GM21619 (cell line): ENCODE measurements around the gene CRAMP1.

Experiments used
- ATAC-seq: cut with Tn5 transposase; IDR thresholded peaks from one replicate; pipeline ENCODE4 v1.9.1; 2021; ENCODE audit not compliant: unreplicated experiment

CRAMP1 gene

DNA sequence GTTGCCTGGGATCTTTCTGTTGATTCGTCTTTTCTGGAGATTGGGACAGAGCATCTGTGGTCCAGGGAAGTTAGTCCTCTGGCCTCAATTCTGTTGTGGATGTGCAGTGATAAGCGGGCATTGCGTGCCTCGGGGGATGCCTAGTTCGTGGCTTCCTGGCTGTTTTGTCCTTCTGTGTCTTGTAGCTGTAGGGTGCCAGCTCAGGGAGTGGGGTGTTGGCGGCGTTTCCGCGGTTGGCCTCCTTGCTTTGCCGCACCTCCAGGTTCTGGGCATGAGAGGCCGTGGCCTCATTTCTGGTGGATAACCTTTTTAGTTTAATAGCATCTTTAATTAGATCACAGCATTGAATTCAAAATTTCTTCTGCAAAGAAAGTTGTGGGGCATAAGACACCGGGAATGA is 64.5 kb downstream of the CRAMP1 start:
- no peak for ATAC-seq

GRCh38 chr16:1677339-1677738 is 65.2 kb downstream of the CRAMP1 start:
- no peak for ATAC-seq

- peak; percentile 94 for ATAC-seq
Measured at GRCh38 chr16:1677942-1678499, 65.9 kb downstream of the CRAMP1 start, which contains the start of gene JPT2. TSS of gene JPT2 (plus strand) at chr16:1678279. CDS start at chr16:1678313, 34 bp downstream.

GRCh38 chr16:1678500-1679098 is 66.4 kb downstream of the CRAMP1 start:
- peak; percentile 5 for ATAC-seq

GRCh38 chr16:1680361-1680760 is 68.2 kb downstream of the CRAMP1 start:
- ATAC-seq, result no peak

- ATAC-seq, result no peak
Measured at GRCh38 chr16:1681032-1681431, 68.9 kb downstream of the CRAMP1 start.

DNA sequence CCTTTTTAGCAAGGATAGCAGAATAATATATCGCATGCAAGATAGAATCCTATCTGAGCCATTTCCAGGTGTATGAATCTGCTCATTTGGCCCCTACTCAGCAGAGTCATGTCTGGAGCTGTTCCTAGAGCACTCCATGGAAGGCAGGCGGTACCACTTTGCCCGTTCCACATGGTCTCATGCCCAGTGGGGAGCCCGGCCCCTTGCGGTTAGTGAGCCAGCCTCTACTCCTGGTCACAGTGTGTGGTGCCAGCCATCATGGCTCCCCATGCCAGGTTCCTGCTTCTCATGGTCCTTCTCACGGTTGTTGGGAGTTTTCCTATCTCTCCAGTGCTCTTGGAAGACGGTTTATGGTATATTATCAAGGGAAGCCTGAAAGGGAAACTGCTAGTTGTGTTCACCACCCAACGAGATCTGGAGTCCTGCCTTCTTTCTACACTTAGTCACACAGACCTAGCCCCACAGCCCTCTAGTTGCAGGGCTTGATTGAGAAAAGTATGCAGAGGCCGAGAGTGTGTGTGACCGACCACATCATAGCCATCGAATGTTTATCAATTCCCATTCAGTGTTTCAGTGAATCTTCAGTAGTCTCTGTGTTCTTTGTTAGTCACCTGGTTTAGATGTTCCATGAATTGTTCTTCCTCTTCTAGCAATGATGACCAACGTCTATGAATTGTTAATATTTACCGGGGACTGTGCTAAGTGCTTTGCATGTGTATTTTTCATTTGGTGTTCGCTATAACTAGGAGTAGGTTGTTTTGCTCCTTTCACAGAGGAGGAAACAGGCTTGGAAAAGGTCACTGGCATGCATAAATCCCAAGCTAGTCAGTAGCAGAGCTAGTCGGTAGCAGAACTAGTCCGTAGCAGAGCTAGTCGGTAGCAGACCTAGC is 75.5 kb downstream of the CRAMP1 start:
- no peak for ATAC-seq

DNA sequence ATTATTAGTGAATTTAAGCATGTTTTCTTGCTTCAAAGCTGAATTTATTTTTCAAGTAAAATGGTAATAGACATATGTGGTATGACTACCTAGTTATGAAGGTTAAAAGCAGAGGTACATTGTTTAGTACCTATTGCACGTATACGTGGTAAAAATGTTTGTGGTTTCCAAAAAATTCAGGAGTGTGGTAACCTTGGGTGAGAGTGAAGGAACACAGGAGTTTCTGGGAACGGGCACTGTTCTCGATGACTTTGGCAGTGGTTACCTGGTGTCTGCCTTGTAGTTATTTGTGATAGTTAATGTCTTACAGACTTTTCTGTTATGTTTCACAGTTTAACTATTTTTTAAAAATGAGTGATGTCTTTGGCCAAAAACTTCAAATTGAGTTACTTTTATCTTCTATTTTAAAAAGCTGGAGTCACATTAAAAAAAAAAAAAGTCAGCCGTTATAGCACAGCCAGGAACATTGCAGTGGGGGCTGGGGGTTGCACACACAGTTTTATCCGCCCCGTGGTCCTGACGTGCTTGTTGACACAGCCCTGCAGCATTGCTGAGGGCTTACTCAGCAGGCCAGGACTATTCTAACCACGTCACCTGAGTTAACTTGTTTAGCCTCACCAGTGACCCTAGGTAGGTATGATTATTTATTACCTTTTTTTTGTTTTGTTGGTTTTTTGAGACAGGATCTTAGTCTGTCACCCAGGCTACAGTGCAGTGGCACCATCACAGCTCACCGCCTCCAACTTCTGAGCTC is 76.8 kb downstream of the CRAMP1 start:
- ATAC-seq, result no peak

- ATAC-seq, result no peak
Measured at GRCh38 chr16:1689853-1690252, 77.7 kb downstream of the CRAMP1 start.

- no peak for ATAC-seq
Measured at GRCh38 chr16:1690810-1691209, 78.7 kb downstream of the CRAMP1 start.

DNA sequence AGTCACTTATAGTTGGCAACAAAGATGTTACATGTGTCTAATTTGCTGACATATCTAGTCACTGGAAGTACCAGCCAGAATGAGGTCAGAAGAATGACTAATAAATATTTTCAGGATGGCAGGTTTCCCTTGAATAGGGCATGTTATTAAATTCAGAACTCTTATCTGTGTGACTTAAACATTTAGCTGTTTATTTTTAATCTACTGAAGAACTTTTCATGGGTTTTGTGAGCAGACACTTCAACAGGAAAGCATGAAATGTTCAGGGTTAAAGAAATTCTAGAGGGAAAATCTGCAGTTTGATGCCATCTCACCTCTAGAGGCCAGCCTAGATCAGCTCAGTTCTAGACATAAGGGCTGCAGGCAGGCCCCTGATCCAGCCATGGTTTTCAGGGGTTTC is 79.1 kb downstream of the CRAMP1 start:
- no peak for ATAC-seq

- ATAC-seq, result no peak
Measured at GRCh38 chr16:1691956-1692355, 79.8 kb downstream of the CRAMP1 start.

- no peak for ATAC-seq
Measured at GRCh38 chr16:1696863-1697262, 84.7 kb downstream of the CRAMP1 start.

DNA sequence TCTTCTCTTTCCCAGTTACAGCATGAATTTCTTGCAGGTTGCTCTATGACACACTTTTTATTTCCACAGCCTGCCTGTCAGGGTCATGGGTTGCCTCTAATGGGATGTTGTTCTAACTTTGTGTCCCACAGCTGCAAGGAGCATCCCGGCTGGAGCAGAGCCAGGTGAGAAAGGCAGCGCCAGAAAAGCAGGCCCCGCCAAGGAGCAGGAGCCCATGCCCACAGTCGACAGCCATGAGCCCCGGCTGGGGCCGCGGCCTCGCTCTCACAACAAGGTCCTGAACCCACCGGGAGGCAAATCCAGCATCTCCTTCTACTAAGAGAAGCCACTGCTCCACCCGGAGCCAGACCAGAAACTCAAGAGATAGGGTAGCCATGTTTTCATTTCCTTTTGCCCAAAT is 86.5 kb downstream of the CRAMP1 start:
- no peak for ATAC-seq

- no peak for ATAC-seq
Measured at GRCh38 chr16:1700246-1700645, 88.1 kb downstream of the CRAMP1 start.

DNA sequence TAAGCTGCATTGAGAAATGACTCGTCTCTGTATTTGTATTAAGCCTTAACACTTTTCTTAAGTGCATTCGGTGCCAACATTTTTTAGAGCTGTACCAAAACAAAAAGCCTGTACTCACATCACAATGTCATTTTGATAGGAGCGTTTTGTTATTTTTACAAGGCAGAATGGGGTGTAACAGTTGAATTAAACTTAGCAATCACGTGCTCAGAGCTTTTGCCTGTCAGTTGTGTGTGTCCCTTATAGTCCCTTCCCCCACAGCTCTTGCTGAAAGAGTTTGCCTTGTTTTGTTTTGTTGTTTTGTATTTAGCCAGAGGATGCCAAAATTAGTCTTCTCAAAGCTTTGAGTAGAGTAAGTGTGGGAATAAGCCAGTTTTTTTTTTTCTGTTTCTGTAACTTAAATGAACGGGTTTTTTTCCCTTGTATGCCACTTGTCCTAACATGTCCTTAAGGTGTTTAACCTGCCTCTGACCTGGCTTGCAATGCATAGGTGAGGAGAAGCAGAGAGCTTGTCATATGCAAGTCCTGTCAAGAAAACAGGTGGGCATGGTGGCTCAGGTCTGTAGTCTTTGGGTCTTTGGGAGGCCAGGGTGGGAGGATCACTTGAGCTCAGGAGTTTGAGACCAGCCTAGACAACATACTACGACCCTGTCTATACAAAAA is 89.2 kb downstream of the CRAMP1 start:
- ATAC-seq, result no peak

GRCh38 chr16:1705324-1705687 is 93.1 kb downstream of the CRAMP1 start:
- peak; percentile 7 for ATAC-seq

DNA sequence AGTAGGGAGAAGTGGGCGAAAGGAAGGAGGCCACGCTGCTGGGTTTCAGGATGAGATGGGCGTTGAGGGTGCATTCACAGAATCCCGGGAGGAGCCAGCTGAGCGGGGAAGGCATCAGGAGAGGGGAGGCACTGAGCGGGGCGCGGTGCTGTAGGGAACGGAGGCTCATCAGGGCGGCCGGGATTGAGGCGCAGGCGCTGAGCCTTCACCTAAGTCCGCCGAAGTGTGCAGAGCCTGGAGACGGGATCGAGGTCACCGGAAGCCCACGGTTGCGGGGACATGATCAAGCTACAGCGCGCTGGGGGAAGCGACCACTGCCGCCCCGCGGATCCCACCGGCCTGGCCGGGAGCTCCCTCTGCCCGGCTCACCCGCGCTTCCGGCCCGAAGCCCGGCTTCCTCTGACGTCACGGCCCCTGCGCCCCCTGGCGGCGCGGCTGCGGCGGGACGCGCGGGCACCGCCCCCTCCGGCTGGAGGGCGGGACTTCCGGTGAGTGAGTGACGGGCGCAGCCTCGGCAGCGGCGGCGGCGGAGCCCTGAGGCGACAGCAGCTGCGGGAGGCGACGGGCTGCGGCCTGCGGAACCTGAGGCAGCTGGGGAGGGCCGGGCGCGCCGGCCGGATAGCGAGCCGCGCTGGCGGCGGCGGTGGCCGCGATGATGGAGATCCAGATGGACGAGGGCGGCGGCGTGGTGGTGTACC is 93.7 kb downstream of the CRAMP1 start, which contains the start of gene MAPK8IP3:
TSS of gene MAPK8IP3 (plus strand) at position 508 of the 698 bp plus-strand sequence. CDS start at position 653, 145 bp downstream.
- ATAC-seq, result peak; percentile 77

GRCh38 chr16:1706386-1707192 is 94.4 kb downstream of the CRAMP1 start:
- ATAC-seq, result peak; percentile 9
